SHP77 treated with DMSO at 0.1 percent for 48 hours (cell line): ENCODE measurements around the gene WASHC4.
"Not testable (repeated sequence)": the region's sequence is repeated elsewhere in the genome, so short reads cannot be mapped to it uniquely, and the experiment has no call there.

Experiments
- DNase-seq: peaks from one replicate; lab custom pipeline; 2025; lab: John Stamatoyannopoulos, UW

The WASHC4 gene

DNA sequence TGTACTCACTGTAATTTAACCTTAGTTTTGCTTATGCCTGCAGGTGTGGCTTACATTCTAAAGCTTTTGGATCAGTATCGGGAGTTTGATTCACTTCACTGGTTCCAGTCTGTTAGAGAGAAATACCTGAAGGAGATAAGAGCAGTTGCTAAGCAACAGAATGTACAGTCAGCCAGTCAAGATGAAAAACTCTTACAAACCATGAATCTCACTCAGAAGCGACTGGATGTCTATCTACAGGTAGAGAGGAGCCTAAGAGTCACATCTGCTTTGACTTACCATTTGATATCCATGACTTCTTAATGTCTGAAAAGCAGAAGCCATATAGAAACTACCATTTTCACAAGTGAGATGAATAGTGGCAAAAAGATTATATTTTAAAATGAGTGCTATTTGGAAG is 56.5 kb downstream of the WASHC4 start:
- no peak for DNase-seq

DNA sequence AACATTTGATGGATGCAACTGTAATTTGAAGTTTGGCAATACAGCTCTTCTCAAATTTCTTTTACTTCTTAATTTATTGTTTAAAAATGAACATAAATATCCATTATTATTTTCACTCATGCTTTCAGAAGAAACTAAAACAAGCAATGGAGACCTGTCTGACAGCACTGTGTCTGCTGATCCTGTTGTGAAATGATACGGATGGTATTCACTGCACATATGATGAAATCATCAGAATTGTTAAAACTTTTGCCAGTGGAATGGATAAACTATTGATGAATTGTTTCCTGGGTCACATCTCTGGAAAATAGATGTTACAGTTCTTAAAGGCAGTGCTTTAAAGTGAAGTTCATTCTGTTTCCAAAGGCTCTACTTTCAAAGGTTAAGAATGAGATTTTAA is 59.2 kb downstream of the WASHC4 start:
- no peak for DNase-seq

GRCh38 chr12:105167346-105167745 is 59.8 kb downstream of the WASHC4 start:
- DNase-seq, result no peak

- no peak for DNase-seq
These were observed 60.5 kb downstream of the WASHC4 start for GRCh38 chr12:105168006-105168405.

DNA sequence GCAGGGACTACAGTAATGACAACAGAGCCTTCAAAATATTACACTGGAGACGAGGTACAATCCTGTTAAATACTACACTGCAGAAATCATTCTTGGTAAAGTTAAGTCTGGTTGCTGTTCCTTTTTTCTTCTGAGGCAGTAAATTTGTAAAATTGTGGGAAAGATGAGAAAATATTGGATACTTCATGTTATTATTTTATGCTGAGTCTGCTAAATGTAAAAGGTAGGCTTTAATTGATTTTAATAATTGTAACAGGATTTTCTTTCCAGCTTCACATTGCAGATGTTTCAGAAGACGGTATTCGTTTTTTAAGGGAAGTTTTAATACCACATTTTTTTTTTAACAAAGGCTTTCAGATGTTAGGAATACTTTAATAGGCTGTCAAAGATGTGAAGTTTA is 62.6 kb downstream of the WASHC4 start:
- DNase-seq, result no peak

- no peak for DNase-seq
These were observed 64.3 kb downstream of the WASHC4 start for GRCh38 chr12:105171691-105172436.

DNA sequence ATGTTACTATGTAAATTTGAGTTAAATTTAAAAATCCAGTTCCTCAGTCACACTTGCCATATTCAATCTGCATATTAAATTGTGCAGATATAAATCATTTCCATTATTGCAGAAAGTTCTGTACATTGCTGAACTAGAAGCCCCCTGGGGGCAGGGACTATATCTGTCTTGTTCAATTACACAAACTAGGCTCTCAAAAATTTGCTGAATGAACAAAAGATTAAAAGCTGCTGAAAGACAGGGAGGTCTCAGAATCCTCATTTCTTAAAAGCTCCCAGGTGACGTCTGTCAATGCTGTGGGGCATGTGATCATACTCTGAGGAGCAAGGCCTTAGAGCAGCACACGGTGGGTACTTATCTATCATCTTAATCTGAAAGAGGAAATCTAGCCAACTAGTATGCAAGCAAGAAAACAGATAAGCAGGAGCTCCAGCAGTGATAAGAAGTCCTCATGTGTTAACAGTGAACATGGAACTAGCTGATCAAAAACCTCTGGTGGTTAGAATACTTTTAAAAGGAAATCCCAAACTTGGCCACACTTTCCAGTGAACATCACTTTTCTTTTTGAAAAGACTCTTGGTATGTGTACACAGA is 68.0 kb downstream of the WASHC4 start:
- no peak for DNase-seq

- DNase-seq, result no peak
These were observed 69.7 kb downstream of the WASHC4 start for GRCh38 chr12:105177208-105177607.

DNA sequence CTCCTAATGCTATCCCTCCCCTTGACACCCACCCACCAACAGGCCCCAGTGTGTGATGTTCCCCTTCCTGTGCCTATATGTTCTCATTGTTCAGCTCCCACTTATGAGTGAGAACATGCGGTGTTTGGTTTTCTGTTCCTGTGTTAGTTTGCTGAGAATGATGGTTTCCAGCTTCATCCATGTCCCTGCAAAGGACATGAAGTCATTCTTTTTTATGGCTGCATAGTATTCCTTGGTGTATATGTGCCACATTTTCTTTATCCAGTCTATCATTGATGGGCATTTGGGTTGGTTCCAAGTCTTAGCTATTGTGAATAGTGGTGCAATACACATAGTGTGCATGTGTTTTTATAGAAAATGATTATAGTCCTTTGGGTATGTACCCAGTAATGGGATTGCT is 71.6 kb downstream of the WASHC4 start:
- DNase-seq, result not testable (repeated sequence)

DNA sequence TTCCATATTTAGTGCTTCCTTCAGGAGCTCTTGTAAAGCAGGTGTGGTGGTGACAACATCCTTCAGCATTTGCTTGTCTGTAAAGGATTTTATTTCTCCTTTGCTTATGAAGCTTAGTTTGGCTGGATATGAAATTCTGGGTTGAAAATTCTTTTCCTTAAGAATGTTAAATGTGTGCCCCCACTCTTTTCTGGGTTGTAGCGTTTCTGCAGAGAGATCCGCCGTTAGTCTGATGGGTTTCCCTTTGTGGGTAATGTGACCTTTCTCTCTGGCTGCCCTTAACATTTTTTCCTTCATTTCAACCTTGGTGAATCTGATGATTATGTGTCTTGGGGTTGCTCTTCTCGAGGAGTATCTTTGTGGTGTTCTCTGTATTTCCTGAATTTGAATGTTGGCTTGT is 75.9 kb downstream of the WASHC4 start:
- DNase-seq, result not testable (repeated sequence)

DNA sequence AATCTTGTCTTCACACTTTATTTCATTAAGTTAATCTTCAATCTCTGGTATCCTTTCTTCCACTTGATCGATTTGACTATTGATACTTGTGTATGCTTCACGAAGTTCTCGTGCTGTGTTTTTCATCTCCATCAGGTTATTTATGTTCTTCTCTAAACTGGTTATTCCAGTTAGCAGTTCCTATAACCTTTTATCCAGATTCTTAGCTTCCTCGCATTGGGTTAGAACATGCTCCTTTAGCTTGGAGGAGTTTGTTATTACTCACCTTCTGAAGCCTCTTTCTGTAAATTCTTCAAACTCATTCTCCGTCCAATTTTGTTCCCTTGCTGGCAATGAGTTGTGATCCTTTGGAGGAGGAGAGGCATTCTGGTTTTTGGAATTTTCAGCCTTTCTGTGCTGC is 76.4 kb downstream of the WASHC4 start:
- DNase-seq, result not testable (repeated sequence)

DNA sequence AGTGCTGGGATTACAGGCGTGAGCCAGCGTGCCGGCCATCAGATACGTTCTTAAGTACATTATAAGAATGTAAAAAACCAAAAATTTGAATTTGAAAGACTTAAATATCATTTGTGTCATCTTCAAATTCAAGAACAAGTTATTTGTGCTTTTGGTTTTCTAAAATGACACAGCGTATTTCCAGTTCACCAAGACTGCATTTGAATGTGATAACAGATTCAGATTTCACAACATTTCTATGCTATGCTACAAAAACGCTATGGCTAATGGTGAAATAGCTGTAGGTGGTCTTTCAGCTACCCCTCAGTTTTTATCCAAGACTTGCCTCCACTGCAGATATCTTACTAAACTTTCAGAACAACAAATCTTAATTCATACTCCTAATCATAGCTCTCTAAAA is 81.8 kb downstream of the WASHC4 start:
- no peak for DNase-seq

DNA sequence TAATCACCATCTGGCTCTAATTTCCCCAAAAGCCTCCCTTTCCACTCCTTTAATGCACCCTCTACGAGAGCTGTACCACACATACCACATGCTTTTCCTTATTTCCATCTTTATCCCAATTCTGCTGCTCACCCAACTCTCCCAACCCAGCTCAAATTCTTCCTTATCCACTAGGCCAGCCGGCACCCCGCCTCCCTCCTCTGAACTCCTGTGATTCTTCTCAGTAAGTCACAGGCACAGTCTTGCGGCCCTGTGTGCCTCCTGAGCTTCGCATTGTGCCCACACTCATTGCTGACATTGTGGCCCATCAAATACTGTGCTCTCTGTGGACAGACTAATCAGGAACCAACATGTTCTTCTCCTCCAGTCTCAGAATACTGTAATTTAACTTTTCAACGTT is 83.0 kb downstream of the WASHC4 start:
- no peak for DNase-seq

DNA sequence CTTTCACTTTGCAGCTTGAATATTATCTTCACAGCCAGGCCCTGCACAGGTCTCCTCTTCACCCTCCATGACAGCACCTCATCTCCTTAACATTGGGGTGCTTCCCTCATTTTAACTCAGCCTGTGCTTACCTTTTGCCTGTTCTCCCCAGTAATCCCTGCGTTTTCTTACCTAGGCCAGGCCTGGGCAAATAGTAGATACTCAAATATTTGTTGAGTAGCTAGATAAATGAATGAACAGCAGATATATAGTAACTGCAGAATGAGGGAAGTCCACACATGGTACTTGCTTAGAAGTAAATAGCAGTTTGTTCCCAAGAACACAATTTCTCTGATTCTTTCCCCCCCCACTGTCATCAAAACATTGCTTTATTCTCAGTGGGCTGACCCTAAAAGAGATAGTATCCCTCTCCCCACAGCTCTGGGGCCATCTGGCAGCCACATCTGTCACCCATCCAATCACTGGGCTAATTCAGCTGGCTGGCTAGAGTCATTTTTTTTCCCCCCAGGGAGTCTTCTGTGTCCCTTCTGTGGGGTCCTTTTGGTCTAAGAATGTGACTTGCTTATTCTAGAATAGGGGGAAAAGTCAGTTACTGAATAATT is 85.2 kb downstream of the WASHC4 start:
- DNase-seq, result no peak

- DNase-seq, result no peak
These were observed 87.4 kb downstream of the WASHC4 start for GRCh38 chr12:105194947-105195346.

DNA sequence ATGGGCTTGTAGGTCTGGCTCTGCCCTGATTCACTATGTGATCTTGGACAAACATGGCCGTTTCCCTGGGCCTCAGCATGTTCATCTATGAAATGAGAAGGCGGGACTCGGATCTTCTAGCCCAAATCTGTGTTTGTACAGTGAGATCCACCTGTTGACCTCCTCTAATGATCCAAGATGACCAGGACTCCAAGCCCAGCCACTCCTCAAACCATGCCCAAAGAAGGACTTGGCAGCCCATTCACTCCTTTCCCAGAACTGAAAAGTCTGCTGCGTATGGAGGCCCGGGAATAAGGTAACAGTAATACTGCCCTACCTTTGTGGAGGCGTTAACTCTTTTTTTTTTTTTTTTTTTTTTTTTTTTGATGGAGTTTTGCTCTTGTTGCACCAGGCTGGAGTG is 88.6 kb downstream of the WASHC4 start:
- no peak for DNase-seq

DNA sequence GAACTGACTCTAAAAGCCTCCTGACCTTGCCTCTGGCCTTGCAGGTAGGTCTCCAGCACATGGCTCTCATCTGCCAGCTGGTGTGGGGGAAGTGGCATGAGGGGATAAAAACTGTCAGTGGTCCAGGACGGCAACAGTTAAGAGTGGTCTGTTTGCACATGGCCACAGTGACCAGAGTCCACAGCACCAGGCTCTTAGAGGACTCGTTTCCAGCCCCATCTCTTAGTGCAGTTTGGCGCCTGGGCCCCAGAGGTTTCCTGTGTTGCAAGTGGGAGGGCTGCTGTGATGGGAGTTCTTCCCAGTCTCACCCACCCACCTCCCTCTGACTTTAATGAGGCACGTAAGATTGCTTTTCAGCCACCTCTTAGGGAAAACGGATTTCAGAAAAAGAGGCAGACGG is 91.4 kb downstream of the WASHC4 start:
- no peak for DNase-seq

DNA sequence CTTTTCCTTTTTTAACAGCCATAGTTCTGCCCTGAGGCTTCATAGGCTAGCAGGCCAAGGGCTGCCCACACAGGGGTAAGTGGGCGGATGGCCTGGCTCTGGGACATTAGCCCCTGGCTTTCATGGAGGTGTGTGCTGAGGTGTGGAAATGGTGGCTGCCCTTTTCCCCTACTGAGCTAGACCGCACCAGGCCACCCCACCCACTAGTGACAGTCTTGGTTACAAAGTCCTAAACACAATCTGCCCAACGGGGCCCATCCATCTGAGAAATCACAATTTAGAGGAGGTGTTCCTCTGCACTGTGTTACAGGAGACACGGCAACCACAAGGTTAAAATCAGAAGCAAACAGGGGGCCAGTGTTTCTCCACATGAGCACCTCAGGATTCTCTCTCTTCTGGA is 92.9 kb downstream of the WASHC4 start:
- no peak for DNase-seq

- no peak for DNase-seq
These were observed 93.8 kb downstream of the WASHC4 start for GRCh38 chr12:105201299-105201698.

DNA sequence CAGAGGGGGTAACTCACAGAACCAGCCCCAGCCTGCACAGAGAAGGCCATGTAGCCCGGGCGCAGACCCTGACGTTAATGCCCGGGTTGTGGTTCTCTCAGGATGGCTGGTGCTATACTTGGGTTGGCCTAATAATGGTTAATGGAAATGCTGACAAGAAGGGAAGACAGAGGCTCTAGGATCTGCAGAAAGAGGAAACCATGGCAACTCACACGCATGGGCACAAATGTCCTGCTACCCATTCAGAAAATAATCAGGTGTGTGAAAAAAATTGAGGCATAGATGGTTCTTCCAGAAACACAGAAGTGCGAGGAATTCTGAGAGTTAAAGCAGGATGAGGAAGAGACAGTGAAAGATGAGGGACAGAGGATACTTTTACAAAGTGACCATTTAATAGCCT is 94.7 kb downstream of the WASHC4 start:
- DNase-seq, result no peak

DNA sequence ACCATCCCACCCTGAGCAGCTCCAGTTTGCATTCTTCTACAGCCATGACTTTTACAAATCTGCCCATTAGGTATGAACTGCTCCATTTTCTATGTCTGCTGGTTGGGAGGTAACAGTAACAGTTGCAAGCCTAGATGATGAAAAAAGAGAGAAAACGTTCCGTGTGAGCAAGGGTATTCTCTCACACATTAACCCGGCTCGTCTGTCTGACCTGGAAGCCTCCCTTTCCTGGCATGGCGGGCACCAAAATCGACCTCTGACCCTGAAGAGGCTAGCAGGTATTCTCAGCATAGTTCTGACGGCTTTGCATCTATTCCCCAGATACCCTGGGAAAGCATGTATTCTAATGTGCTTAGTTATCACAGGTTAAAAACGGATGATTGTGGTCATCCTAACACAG is 96.6 kb downstream of the WASHC4 start:
- no peak for DNase-seq

DNA sequence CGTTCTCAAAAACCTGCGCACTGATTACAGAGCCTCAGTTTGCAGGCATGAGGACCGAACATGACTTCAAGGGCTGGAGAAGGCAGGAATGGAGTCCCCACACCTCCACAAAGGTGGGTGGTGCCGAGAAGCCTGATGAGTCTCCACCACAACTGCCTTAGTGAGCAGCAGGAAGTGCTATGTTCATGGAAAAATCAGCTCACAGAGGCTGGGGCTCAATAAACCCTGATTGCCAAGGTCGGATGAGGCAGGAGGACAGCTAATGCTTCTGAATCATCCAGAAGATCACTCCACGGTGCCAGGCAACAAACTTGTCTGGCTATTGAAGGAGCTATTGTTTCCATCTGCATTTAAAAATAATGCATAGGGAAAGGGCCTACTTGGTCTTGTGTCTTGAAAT is 97.4 kb downstream of the WASHC4 start:
- DNase-seq, result no peak

DNA sequence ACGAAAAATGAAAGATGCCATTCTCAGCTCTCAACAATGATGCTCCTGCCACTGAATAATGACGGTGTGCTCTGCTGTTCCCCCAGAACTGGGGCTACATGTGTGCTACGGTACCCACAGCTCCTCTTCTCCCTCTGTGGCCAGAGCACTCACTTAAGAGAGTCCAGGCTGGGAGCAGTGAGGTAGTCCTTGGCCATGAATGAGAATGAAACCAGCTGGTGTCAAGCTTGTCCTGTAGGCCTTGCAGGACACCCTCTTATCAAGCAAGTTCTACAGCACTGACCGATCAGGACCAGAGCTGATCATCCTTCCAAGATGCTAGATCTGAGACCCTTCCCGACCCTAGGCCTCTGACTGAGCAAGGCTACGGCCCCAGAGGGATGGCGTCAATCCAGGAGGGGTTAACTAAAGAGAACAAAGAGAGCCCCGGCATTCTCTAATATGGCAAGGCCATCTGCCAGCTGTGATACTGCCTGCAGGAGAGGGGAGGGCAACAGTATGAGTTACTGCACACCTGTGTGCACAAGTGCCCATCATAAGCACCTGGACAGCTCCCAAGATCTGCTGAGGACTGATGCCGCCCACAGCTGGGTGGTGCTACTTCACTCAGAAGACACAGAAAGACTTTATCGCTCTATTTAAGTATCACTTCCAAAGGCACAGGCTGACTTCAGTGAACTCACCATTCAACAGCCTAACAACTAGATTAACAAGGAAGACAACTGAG is 98.0 kb downstream of the WASHC4 start:
- DNase-seq, result no peak
